GM19035 (cell line): ENCODE data around the gene SEMA6A.

Source experiments
- ATAC-seq: cut with Tn5 transposase; IDR thresholded peaks from one replicate; pipeline ENCODE4 v1.9.1; 2021; ENCODE audit not compliant: unreplicated experiment

Gene SEMA6A

DNA sequence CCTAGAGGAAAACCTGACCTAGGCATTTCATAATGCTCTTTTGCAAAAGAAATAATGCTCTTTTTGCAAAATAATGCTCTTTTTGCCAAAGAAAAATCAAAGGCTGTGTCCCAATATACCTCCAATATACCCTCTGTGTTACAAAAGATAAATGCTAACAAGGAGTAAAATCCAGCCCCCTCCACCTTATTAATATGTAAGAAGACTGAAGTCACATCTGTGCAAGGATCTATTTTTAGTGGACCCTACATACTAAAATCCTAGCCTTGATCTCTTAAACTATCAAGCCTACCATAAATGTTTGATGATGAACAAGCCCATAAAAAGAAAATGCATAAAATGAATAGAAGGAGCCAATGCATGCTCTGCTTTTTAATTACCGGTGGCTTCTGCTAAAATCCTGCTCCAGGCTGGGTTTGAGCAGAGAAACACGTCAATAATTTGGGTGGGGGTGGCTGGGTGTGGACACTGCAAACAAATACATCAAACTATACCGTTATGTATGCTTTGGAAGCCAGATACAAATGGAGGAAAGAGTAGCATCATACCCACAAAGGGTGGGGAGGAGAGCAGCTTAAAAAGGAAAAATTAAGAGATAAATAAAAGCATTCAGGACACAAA, 131.6 kb downstream of the SEMA6A start:
- no peak for ATAC-seq

DNA sequence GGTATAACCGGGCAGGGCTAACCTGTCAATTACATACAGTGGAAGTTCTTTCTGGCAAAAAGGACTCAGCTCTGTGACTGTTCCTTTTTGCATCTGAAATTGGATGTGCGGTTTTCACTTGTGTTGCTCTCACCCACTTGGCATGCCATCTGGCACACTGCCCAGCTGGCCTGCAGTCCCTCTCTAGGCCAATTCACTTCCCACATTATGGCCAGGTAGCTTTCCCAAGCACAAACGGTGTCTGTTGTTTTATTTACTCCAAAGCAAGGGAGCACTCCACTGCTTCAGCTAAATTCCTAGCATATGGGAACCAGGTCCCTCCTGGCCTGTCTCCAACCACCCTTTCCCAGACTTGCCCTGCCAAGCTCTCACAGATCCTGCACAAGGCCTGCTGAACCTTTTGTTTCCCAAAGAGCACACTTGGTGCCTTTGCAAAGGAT, 132.5 kb downstream of the SEMA6A start:
- no peak for ATAC-seq

DNA sequence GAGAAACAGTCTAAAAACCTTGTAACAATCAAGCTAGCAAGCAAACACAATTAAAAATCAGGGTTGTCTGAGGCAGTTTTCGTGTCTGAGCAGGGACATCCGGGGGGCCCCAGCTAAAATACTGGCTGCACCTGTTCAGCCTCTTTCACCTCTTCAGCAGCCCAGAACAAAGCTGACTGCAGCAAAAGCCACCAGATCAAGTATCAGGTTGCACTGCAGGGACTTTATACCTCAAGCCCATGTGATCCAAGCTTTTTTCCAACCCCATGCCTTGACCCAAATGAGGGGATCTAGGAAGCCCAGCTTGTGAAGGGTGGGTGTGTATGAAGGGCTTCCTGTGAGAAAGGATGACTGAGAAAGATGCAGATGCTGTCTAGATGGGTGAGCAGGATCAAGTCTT, 133.4 kb downstream of the SEMA6A start:
- ATAC-seq, result no peak

DNA sequence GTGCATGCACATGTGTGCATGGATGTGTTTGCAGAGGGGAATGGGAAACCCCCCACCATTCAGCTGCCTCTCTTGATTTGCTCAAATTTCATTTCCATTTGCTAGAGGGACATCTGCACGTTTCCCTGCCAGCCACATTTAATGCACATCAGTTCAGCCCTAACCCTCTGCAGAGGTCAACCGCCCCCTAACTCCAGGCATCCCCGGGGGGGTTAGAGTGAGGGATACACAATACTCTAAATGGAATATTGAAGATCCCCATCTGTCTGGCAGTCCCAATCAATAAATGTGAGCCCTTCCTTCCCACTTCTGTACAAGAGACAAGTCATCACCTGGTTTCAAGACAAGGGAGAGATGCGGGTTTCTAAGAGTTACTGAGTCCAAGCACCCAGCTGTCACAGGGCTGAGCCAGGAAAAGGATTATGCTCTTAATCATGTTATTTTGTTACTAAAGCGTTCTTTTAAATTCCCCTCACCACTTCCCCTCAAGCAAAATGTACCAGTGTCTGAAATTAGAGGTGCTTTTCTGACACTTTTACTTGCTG, 134.1 kb downstream of the SEMA6A start:
- ATAC-seq, result no peak

DNA sequence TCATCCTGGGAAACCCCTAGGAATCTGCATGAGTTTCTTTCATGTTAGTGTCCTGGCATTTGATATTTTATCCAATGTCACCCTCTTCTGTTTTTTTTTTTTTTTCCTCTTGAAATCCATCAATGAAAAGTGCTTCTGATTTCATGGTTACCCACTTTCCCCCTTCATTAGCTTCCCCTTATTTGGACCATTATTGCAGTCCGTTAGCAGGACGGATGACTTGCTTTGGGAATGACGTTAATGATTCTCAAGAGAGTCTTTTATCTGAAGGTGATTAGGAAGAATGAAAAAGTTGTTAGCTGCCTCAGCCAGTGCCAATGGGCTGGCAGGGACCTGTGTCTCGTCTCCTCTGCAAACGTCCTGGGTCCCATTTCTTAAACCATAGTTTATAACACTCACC, 134.7 kb downstream of the SEMA6A start:
- no peak for ATAC-seq

DNA sequence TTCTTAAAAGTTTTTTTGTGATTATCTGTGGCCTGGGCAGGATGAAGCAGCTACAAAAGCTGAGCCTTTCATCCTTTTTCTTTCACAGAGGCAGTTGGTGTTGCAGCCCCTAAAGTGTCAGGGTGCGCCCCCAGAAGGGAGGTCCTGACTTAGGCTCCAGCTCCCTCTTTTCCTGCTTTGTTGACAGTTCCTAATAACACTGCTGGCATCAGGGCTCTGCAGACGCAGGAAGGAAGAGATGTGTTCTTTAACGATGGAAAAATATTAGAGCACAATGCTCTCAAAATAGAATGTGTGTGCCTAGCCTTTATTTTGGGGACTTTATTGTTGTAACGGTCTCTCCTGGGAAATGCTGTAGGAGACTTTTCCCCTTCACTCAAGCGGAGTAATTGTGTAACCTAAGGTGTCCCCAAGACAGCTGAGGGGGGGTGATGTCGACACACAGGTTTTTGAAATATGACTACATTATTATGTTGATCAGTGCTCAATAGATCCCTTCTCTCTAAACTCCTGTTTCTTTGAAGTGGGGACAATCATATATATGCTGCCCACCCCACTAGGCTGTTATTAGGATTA, 135.6 kb downstream of the SEMA6A start:
- ATAC-seq, result no peak

DNA sequence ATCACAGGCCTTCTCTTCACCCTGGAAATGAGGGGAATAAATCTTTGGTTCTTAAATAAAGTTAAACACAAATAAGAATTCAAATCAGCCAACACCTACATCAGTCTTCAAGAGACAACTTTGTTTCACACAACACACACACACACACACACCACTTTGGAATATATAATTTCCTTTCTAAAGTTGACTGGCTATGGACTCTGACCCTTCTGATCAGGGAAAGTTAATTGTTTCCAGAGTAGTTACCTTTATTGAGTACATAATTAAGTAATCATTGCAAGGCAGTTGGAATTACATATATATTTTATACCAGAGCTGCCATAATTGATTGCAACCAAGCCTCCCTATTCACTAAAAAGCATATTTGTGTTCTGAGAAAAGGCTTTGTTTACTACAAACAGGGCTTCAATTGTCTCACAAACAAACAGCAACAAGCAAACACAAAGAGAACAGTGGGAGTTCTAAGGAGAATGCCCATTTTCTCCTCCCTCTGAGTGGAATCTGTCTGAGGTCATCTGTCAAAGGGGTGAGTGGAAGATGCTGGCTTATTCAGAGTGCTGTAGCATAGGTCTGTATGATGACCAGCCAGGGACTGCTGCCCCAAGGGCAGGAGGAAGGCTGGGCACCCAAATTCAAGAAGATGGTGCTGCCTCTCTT, 136.6 kb downstream of the SEMA6A start:
- ATAC-seq, result no peak

DNA sequence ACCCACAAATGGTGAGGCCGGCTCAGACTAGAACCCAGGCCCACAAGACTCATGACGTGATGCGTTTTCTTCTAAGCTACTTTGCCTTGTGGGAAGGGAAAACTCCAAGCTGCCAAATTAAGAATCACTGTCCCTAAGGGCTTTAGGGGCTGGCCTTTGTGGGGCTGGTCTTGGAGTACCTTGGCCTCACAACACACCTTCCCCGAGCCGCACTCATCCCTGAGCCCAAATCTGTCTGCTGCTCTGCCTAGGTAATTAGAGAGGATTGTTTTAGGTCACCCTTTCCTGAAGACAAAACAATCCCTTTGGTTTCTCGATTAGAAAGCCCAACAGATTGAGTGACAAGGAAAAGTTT, 137.3 kb downstream of the SEMA6A start:
- ATAC-seq, result no peak

DNA sequence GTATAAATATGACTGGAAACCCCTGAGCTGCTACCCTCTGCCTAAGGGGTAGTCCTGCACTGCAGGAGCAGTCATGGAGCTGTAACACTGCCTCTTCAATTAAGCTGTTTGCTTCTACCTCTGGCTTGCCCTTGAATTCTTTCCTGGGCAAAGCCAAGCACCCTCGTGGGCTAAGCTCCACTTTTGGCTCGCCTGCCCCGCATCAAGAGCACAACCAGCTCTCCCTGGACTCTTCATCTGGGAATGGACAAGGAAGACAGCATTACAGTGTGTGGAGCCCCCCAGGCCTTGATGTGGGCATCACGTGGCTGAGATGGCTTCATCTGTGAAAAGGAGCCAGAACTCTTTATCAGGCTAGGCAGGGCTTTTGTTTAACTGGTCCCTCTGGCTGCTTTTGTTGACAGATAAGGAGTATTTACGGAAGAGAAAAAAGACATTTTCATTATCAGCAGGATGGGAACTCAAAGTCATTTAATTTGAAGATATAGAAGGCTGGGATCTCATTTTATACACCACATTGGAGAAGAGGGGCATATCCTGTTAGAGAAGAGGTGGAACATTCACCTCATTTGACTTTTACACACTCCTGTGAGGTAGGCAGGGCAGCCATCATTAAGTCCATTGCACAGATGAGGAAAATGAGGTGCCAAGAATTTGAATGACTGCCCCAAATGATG, 137.8 kb downstream of the SEMA6A start:
- ATAC-seq, result no peak

DNA sequence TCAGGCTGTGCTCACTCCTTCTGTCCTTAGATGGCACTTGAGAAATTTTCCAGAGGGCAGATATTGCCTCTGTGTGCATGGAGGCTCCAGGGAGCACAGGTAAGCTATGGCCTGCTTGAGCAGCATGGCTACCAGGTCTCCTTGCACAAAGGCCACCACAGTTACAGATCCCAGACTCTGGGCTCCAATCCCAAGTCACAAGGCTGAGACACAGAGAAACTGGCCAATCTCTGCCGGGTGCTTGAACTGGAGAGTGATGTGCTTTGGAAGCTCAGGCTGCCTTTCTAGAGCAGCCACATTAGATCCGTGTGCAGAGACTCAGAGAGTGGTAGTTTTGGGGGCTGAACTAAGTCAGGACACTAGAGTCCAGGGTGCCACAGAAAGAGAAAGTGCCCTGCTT, 145.7 kb downstream of the SEMA6A start:
- no peak for ATAC-seq

DNA sequence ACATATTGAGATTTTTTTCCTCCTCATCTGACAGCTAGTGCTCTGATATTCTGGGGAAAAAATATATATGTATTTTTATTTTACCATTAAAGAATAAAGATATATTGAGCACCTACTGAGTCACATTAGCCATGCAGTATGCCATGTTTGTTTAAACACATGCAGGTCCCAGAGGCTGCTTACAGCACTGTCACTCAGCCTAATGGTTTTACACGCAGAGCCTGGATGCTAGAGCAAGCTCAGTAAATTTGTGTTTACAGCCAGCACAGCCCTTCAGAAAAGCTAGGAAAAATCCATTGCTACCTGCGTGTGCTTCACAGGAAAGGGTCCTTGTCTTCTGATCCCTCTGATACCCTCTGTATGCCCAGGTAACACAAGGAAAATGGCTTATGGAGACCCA, 146.2 kb downstream of the SEMA6A start:
- ATAC-seq, result no peak

DNA sequence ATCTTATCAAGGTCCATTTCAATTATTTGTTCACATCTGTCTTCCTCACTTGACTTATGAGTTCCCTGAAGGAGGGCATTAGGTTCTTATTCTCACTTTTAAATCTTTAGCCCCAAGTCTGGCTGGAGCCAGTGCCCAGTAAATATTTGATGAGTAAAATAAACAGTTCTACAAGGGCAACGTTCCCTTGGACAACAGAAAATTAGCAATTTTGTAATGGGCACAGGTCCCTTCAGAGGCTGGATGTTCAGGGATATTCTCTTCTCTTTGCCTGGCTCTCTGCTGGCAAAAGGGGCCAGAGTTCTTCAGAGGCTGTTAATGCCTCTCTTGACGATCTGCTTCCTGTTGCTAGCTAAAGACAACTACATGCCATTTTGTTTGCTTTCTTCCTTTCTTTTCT, 149.7 kb downstream of the SEMA6A start:
- ATAC-seq, result no peak

DNA sequence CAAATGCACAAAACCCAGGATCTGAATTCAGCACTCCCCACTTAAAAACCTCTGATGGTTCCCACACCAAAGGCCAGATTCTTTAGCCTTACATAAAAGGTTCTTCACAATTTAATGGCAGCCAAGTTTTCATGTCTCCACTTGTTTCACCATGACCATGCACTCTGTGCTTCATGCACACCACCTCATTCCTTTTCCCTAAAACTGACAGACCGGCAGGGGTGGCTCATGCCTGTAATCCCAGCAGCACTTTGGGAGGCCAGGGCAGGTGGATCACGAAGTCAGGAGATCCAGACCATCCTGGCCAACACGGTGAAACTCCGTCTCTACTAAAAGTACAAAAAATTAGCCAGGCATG, 150.4 kb downstream of the SEMA6A start:
- ATAC-seq, result no peak

DNA sequence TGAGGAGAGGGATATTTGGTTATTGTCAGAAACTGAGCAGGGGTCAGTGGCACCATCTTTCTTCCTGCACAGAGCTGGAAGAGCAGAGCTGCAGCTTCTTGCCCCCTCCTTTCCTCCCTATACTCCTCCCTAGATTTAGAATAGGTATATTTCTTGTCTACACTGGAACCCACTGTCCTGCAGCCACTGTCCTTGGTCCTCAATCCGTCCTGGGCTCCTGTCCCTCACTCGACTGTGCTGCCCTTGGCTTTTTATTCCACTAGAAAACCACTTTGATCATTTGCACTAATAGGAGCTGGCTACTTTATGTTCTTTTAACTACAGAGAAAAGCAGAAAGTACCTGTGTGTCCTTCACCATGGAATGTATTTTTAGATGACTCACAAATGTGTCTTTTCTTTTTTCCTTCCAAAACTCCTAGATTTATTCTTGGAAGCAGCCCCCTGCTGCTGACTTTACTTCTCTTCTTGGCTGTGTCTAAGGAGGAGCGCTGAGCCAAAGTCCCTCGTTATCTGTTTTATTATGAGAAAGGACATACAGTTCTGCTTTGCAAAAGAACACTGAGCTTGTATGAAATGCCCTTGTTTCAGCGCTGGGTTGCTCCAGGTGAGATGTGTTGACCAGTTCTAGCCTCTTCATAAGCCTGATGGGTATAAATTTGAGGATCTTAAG, 150.9 kb downstream of the SEMA6A start:
- no peak for ATAC-seq

DNA sequence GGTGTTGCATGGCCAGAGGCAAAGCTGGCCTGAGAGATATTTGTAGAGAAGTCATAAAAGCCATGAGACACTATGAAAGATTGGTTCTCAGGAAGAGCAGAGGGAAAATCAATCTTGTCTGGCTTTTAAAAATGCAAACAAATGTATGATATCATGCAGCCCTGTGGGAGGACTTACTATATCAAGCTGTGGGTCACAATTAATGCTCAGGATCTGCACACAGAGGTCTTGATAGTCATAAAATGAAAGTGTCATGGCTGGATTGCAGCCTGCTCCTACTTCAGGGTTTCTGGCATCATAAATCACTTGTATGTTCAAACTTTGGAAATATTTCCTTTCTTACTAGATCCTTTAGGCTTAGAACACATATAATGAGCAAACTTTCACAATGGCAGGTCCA, 151.5 kb downstream of the SEMA6A start:
- no peak for ATAC-seq

DNA sequence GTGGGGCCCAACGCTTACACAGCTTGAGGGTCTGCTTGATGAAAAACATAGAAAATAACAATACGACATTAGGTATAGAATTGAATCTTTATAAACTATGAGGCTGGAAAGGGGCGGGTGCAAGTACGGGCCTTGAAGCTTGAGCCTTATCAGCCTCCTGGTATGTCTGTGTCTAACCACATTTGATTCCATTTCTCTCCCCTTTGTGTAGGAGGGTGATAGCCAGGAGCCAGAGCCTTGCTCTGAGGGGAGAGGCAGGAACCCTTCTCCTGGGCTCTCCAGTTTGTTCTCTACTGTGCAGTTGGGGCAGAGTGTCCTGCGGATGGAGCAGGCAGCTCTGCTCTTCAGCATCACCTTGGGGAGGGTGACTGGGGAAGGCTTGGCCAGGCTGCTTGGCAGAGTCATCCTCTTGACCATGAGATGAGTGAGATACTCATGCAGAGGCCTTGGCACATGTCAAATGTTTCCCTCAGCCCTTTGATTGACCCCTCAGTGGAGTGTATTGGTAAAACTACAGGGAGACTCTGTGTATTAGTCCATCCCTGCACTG, 153.5 kb downstream of the SEMA6A start:
- ATAC-seq, result no peak

DNA sequence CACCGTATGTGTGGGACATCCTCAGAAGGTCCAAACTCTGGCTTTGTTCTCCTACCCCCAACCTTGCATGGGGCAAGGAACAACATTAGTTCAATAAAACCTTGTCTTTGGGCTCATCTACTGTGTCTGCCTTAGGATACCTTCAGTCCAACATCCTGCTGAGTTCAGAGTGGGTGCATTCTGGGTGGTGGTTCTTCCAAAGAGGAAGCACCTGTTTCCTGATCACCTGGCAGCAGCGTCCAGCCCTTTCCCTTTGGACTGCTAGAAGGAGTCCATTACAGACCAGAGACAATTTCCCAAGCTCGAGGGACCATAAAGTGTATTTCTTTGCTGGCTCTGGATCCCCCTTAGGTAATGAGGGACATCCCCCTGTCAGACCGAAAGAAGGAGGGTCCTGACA, 154.1 kb downstream of the SEMA6A start:
- no peak for ATAC-seq

DNA sequence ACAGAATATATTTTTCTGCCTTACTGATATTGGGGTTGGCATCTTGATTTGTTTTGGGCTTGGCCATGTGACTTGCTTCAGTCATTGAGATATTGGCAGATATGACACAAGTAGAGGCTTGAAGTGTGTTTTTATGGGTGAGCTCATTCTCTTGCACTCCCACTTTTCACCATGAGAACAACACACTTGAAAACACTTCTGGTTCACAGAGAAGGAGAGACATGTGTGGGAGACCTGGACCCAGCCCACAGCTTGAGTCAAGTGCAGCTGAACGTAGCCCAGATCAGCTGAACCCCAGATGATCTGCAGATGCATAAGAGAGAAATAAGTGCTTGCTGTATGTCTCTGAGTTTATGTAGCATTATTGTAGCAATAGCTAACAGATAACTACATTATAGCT, 155.4 kb downstream of the SEMA6A start:
- ATAC-seq, result no peak

DNA sequence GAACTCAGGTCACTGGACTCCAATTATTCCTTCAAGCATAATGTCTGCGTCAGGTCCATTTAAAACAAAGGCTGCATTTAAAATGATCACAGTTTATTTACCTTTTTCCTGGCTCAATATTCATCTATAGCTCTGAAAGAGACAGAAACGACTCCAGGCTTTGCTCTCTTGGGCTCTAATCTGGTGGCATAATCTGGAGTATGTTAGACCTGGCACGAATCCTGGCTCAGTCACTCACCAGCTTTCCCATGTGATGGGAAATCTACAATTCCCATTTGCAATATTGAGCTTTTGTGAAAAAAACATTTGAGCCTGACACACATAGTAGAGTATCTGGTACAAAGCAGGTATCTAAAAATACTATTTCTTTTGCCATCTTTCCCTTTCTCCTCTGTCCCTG, 155.8 kb downstream of the SEMA6A start:
- no peak for ATAC-seq

DNA sequence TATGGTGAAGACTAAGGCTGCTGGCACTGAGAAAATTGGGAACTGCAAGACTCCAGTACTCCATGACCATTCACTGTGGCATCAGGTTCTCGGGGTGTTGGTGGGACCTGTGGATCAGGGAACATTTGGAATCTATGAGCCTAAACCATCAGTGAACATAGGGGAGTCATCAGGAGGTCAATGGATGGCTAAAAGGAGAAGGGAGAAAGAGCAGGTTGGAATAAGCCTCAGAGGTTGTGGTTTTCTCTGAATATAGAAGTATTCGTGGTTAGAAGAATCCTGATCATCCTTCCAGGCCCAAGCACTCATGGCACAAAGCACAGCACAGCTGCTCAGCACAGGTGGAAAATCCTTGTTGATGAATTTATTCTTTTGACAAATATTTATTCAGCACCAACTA, 156.6 kb downstream of the SEMA6A start:
- ATAC-seq, result no peak

DNA sequence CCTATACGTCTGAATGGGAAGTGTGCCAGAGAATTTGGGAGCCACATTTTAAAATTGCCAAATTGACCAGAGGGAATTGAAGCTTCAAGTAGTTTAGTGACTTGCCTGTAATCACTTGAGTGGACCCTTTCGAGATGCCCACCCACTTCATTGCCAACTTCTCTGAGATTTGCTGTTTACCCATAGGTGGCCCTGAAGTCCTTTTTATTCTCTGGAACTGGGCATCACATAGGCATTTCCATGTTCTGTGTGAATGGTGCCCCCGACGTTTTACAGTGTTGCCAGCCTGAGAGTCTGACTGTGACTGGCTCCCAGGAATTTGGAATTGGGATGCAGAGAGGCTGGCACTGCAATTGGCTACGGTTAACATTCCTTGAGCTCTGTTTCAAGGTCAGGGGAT, 158.6 kb downstream of the SEMA6A start:
- no peak for ATAC-seq
